ENCODE data around the gene CDC42EP3. TPM values are rescaled to one million over a fixed set of nuclear protein-coding genes. Genes with fewer than 3 reads are reported as not detected.

The CDC42EP3 gene
- total and polyA plus RNA-seq, 8 donors = 3.5 to 11.9 (median 6.4) TPM

DNA sequence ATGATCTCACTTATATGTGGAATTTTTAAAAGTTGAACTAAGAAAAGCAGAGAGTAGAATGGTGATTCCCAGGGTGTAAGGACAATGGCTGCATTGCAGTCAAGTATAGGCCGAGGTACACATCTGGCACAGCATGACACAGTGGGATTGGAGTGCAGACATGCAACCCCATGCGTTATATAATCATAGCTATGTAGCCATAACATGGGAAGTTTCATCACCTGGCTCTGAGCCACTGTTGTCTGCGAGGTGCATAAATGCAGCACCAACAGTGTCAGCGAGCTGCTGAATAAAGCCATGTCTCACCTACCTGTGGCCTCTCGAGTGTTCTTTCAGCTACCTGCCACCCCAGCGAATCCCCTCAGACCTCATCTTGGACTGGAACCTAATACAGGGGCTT, 61.7 kb downstream of the CDC42EP3 start:
- H3K9me3 ChIP-seq = no peaks in the 10 kb centered on the region
- intact Hi-C loops (cut with DNase I) = no loop called here

DNA sequence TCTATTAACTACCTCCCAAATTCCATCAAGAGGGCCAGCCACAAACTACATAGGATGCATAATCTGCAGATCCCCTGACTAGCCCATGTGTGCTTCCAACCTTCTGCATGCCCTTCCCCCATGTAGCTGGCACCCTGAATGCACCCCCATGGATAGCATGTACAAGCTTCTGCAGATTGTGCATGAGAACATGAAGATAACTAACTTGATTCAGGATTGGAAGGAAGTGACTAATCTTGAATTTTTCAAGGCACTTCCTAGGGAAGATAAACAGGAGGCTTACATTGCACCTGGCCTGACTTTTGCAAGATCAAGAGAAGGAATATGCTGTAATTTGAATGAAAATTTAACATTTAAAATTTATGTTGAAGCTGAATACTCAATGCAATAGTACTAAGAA, 66.7 kb downstream of the CDC42EP3 start:
- Histone ChIP-seq H3K4me1 (peaks cover 0 to 8% (median 0%) of the 10 kb centered on the region in 3 donors), H3K9me3 (no peaks in the 10 kb centered on the region), H3K27ac (no peak overlapping the region), H3K4me3 (no peak overlapping the region), H3K36me3 (no peaks in the 10 kb centered on the region), H3K27me3 (no peaks in the 10 kb centered on the region)
- FAIRE-seq (no peak), DNase-seq (no peak), ATAC-seq (no peak)
- intact Hi-C loops (cut with DNase I) = no loop called here
- TF ChIP-seq, protein P1, sequence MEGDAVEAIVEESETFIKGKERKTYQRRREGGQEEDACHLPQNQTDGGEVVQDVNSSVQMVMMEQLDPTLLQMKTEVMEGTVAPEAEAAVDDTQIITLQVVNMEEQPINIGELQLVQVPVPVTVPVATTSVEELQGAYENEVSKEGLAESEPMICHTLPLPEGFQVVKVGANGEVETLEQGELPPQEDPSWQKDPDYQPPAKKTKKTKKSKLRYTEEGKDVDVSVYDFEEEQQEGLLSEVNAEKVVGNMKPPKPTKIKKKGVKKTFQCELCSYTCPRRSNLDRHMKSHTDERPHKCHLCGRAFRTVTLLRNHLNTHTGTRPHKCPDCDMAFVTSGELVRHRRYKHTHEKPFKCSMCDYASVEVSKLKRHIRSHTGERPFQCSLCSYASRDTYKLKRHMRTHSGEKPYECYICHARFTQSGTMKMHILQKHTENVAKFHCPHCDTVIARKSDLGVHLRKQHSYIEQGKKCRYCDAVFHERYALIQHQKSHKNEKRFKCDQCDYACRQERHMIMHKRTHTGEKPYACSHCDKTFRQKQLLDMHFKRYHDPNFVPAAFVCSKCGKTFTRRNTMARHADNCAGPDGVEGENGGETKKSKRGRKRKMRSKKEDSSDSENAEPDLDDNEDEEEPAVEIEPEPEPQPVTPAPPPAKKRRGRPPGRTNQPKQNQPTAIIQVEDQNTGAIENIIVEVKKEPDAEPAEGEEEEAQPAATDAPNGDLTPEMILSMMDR (IDR thresholded peaks at IDR 0.05) = no peak

More for the DNA sequence above, 61.7 kb downstream of the CDC42EP3 start:
- TF ChIP-seq, protein P1 (IDR thresholded peaks at IDR 0.05) = no peak
- DNase-seq (no peak), FAIRE-seq (no peak), ATAC-seq (no peak)
- 91 to 96% methylated on average over 6 of the region's 6 CpGs for WGBS, 2 donors
- no peaks in the 10 kb centered on the region for H3K36me3 ChIP-seq
- H3K4me1 ChIP-seq = no peaks in the 10 kb centered on the region
- no peaks in the 10 kb centered on the region for H3K27me3 ChIP-seq
- no peak overlapping the region for H3K27ac ChIP-seq
- no peak overlapping the region for H3K4me3 ChIP-seq

DNA sequence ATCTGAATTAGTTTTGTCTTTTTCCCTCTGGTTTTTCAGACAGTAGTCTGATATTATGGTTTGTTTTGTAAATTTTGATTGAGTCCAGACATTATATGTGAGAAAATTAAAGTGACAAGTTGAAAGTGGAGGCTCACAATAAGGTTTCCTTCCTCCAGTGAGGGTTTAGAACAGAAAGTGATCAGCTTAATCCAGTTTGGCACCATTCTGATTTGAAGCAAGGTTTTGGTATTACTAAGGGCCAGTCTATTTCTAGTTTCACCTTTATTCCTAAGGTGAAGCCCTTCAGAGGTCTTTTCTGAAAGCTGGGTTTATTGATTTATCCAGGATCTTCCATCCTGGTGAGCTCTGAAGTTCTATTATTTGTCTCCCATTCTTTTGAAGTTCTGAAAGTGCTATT, 68.7 kb downstream of the CDC42EP3 start:
- no peaks in the 10 kb centered on the region for H3K36me3 ChIP-seq
- H3K4me1 ChIP-seq = peaks cover 0 to 8% (median 0%) of the 10 kb centered on the region in 3 donors
- no peak for ATAC-seq
- DNase-seq = no peak
- intact Hi-C loops (cut with DNase I) = no loop called here
- no peak overlapping the region for H3K27ac ChIP-seq
- TF ChIP-seq, protein P1 (IDR thresholded peaks at IDR 0.05) = no peak
- H3K9me3 ChIP-seq = no peaks in the 10 kb centered on the region
- no peaks in the 10 kb centered on the region for H3K27me3 ChIP-seq
- FAIRE-seq = no peak
- no peak overlapping the region for H3K4me3 ChIP-seq

DNA sequence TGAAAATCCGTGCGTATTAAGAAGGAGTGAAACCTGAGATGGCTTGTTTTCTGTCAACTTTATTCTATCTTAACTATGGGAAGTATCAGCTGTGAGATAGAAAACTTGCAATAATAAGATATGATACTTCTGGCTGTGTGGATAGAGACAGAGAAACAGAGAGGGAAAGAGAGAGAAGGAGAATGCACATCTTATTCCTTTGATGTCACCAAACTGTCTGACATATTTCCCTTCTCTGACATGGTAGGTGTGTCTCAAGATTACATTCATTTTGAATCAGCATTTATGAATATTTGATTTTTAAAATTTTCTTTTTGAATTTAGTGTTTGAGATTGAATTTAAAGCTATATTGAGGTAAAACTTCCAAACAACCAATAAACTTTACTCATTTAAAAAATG, 69.4 kb downstream of the CDC42EP3 start:
- no peak overlapping the region for H3K4me3 ChIP-seq
- no peaks in the 10 kb centered on the region for H3K9me3 ChIP-seq
- FAIRE-seq = no peak
- no peaks in the 10 kb centered on the region for H3K36me3 ChIP-seq
- peak in 1 of 4 donors; percentile 48 for ATAC-seq
- intact Hi-C loops (cut with DNase I) = no loop called here
- H3K4me1 ChIP-seq = peaks cover 0 to 8% (median 0%) of the 10 kb centered on the region in 3 donors
- 38 to 40% methylated on average over 2 of the region's 2 CpGs for WGBS, 2 donors
- H3K27ac ChIP-seq = no peak overlapping the region
- H3K27me3 ChIP-seq = no peaks in the 10 kb centered on the region
- TF ChIP-seq, protein P1 (IDR thresholded peaks at IDR 0.05) = no peak
- no peak for DNase-seq

DNA sequence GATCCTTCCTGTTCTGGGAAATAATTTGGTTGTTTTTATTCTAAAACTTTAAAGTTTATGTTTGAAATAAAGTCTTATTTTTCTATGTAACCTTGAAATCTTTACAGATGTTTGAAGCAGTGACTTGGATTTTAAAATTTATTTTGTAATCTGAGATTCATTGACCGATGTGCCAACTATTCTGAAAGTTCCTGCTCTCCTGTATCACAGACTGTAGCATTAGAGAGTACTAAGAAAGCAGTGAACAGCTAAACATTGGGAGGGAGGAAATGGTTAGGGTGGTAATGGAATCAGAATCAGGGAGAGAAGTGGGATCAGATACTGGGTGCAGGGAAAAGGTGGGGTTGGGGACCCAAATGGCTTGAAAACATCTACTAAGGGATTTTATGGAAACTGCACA, 69.9 kb downstream of the CDC42EP3 start:
- DNase-seq (no peak), FAIRE-seq (no peak), ATAC-seq (peak in 1 of 4 donors; percentile 61)
- H3K9me3 ChIP-seq = no peaks in the 10 kb centered on the region
- no peaks in the 10 kb centered on the region for H3K36me3 ChIP-seq
- H3K4me3 ChIP-seq = no peak overlapping the region
- TF ChIP-seq, protein P1 (IDR thresholded peaks at IDR 0.05) = no peak
- intact Hi-C loops (cut with DNase I) = no loop called here
- 45 to 50% methylated on average over 1 of the region's 1 CpG for WGBS, 2 donors
- peaks cover 0 to 8% (median 0%) of the 10 kb centered on the region in 3 donors for H3K4me1 ChIP-seq
- no peaks in the 10 kb centered on the region for H3K27me3 ChIP-seq
- no peak overlapping the region for H3K27ac ChIP-seq

Data from pancreas (tissue), 10 donors.